ENCODE results near the gene KCTD4.

Gene KCTD4

GRCh38 chr13:45166858-45167257, 34.0 kb downstream of the KCTD4 start:
- no peak for TF ChIP-seq CTCF (conservative IDR thresholded peaks at IDR 0.05; ENCODE audit: low read depth, low read length)
- H3K4me3 ChIP-seq (ENCODE audit: low read depth, low read length), result no peak overlapping the region
- DNase-seq (ENCODE audit: low read depth), result no peak

- TF ChIP-seq CTCF (conservative IDR thresholded peaks at IDR 0.05; ENCODE audit: low read depth, low read length), result no peak
- peak; percentile 85 for DNase-seq (ENCODE audit: low read depth)
- no peak overlapping the region for H3K4me3 ChIP-seq (ENCODE audit: low read depth, low read length)
Measured at GRCh38 chr13:45162821-45163220, 38.0 kb downstream of the KCTD4 start.

GRCh38 chr13:45162194-45162593, 38.7 kb downstream of the KCTD4 start:
- DNase-seq (ENCODE audit: low read depth), result peak; percentile 43
- TF ChIP-seq CTCF (conservative IDR thresholded peaks at IDR 0.05; ENCODE audit: low read depth, low read length), result no peak
- H3K4me3 ChIP-seq (ENCODE audit: low read depth, low read length), result no peak overlapping the region

GRCh38 chr13:45156565-45157361, 44.1 kb downstream of the KCTD4 start:
- DNase-seq (ENCODE audit: low read depth), result no peak
- H3K4me3 ChIP-seq (ENCODE audit: low read depth, low read length), result no peak overlapping the region
- no peak for TF ChIP-seq CTCF (conservative IDR thresholded peaks at IDR 0.05; ENCODE audit: low read depth, low read length)

- peak; percentile 8 for DNase-seq (ENCODE audit: low read depth)
- H3K4me3 ChIP-seq (ENCODE audit: low read depth, low read length), result no peak overlapping the region
- TF ChIP-seq CTCF (conservative IDR thresholded peaks at IDR 0.05; ENCODE audit: low read depth, low read length), result no peak
Measured at GRCh38 chr13:45149964-45150363, 50.9 kb downstream of the KCTD4 start.

GRCh38 chr13:45143346-45143751, 57.5 kb downstream of the KCTD4 start:
- DNase-seq (ENCODE audit: low read depth), result peak; percentile 13

More at GRCh38 chr13:45143346-45143751, 57.5 kb downstream of the KCTD4 start:
- TF ChIP-seq CTCF (conservative IDR thresholded peaks at IDR 0.05; ENCODE audit: low read depth, low read length), result no peak
- no peak overlapping the region for H3K4me3 ChIP-seq (ENCODE audit: low read depth, low read length)

Measured in choroid plexus epithelial cell (primary cell).